ENCODE measurements around the gene ANTXR2. TPM values are rescaled to one million over a fixed set of nuclear protein-coding genes. Genes with fewer than 3 reads are reported as not detected.

Gene ANTXR2
- total RNA-seq, 2 experiments from 2014 or later: not detected

- no peaks in the 10 kb centered on the region for H4K20me1 ChIP-seq (ENCODE audit: insufficient read depth, low read length)
- no peaks in the 10 kb centered on the region for H3K9me3 ChIP-seq (ENCODE audit: low read length)
- intact Hi-C loops (cut with micrococcal nuclease; ENCODE audit: unreplicated experiment): no loop called here
- no peak overlapping the region for H3K4me3 ChIP-seq (ENCODE audit: low read depth, low read length, poor library complexity, severe bottlenecking)
- BruUV-seq (replicated peaks): no TSS peak
- H3K36me3 ChIP-seq (ENCODE audit: insufficient read depth, low read length): no peaks in the 10 kb centered on the region
- no peaks in the 10 kb centered on the region for H3K4me1 ChIP-seq (ENCODE audit: insufficient read depth, low read length, poor library complexity, severe bottlenecking)
- POLR2A ChIA-PET: no interaction called here
- H3K4me2 ChIP-seq (ENCODE audit: low read length): no peak overlapping the region
- TF ChIP-seq CTCF (conservative IDR thresholded peaks at IDR 0.05; ENCODE audit: low read length): no peak
- no peak for TF ChIP-seq EZH2phosphoT487 (IDR thresholded peaks at IDR 0.05; ENCODE audit: borderline replicate concordance, low read depth, low read length)
- CTCF ChIA-PET (ENCODE audit: unreplicated experiment): no interaction called here
- H3K9me2 ChIP-seq (ENCODE audit: insufficient read depth, low read length): peaks cover 5% of the 10 kb centered on the region; the same call in 1 of the 2 replicates
- H2AFZ ChIP-seq (ENCODE audit: low read length): no peak overlapping the region
- H3K27ac ChIP-seq (ENCODE audit: low read depth, low read length, poor library complexity, severe bottlenecking): no peak overlapping the region
- DNase-seq (ENCODE audit: low spot score): no peak
- no peaks in the 10 kb centered on the region for H3K79me2 ChIP-seq (ENCODE audit: insufficient read depth, low read depth, low read length)
Observed at GRCh38 chr4:80081566-80081965, 8.5 kb upstream of the ANTXR2 start.

- Histone ChIP-seq H3K9me2 (ENCODE audit: insufficient read depth, low read length) (no peaks in the 10 kb centered on the region), H3K4me1 (ENCODE audit: insufficient read depth, low read length, poor library complexity, severe bottlenecking) (no peaks in the 10 kb centered on the region), H3K9me3 (ENCODE audit: low read length) (no peaks in the 10 kb centered on the region), H3K4me2 (ENCODE audit: low read length) (no peak overlapping the region), H3K4me3 (ENCODE audit: low read depth, low read length, poor library complexity, severe bottlenecking) (no peak overlapping the region), H2AFZ (ENCODE audit: low read length) (no peak overlapping the region), H4K20me1 (ENCODE audit: insufficient read depth, low read length) (no peaks in the 10 kb centered on the region), H3K36me3 (ENCODE audit: insufficient read depth, low read length) (no peaks in the 10 kb centered on the region), H3K27ac (ENCODE audit: low read depth, low read length, poor library complexity, severe bottlenecking) (no peak overlapping the region), H3K79me2 (ENCODE audit: insufficient read depth, low read depth, low read length) (no peaks in the 10 kb centered on the region)
- no peak for DNase-seq (ENCODE audit: low spot score)
- BruUV-seq (replicated peaks): no TSS peak
- ChIA-PET POLR2A (no interaction called here), CTCF (ENCODE audit: unreplicated experiment) (no interaction called here)
- TF ChIP-seq CTCF (conservative IDR thresholded peaks at IDR 0.05; ENCODE audit: low read length) (no peak), EZH2phosphoT487 (IDR thresholded peaks at IDR 0.05; ENCODE audit: borderline replicate concordance, low read depth, low read length) (no peak)
- intact Hi-C loops (cut with micrococcal nuclease; ENCODE audit: unreplicated experiment): no loop called here
Observed at GRCh38 chr4:80079255-80079923, 6.4 kb upstream of the ANTXR2 start.

GRCh38 chr4:80078346-80079092 lies 5.5 kb upstream of the ANTXR2 start:
- TF ChIP-seq EZH2phosphoT487 (IDR thresholded peaks at IDR 0.05; ENCODE audit: borderline replicate concordance, low read depth, low read length): no peak
- no peak for TF ChIP-seq CTCF (conservative IDR thresholded peaks at IDR 0.05; ENCODE audit: low read length)
- POLR2A ChIA-PET: no interaction called here
- no peak overlapping the region for H2AFZ ChIP-seq (ENCODE audit: low read length)
- H3K27ac ChIP-seq (ENCODE audit: low read depth, low read length, poor library complexity, severe bottlenecking): no peak overlapping the region
- H3K36me3 ChIP-seq (ENCODE audit: insufficient read depth, low read length): no peaks in the 10 kb centered on the region
- DNase-seq (ENCODE audit: low spot score): no peak
- no peaks in the 10 kb centered on the region for H3K9me2 ChIP-seq (ENCODE audit: insufficient read depth, low read length)
- no peaks in the 10 kb centered on the region for H3K9me3 ChIP-seq (ENCODE audit: low read length)
- H3K4me1 ChIP-seq (ENCODE audit: insufficient read depth, low read length, poor library complexity, severe bottlenecking): peaks cover 2% of the 10 kb centered on the region
- BruUV-seq (replicated peaks): no TSS peak
- no peak overlapping the region for H3K4me2 ChIP-seq (ENCODE audit: low read length)
- no peak overlapping the region for H3K4me3 ChIP-seq (ENCODE audit: low read depth, low read length, poor library complexity, severe bottlenecking)
- H4K20me1 ChIP-seq (ENCODE audit: insufficient read depth, low read length): no peaks in the 10 kb centered on the region
- intact Hi-C loops (cut with micrococcal nuclease; ENCODE audit: unreplicated experiment): no loop called here
- H3K79me2 ChIP-seq (ENCODE audit: insufficient read depth, low read depth, low read length): no peaks in the 10 kb centered on the region
- CTCF ChIA-PET (ENCODE audit: unreplicated experiment): no interaction called here
